ENCODE data around the gene SLC30A2.

DNA sequence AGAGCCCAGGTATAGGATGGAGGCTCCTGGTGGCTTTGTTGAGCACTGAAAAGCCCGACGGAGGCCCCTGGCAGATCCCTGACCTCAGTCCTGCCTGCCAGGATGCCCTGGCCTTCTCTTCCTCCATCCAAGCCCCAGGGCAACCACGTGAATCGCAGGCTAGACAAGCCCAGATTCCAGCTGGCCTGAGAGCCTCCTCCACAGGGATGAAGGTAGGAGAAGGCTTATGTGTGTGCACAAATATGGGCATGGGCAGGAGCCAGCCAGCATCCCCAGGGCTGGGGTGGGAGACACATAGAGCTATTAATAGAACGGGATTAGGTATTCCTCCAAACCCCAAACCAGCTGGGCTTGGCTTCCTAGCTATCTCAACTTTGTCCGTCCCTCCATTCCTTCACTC, 28.3 kb downstream of the SLC30A2 start:
- TF ChIP-seq, protein P1, sequence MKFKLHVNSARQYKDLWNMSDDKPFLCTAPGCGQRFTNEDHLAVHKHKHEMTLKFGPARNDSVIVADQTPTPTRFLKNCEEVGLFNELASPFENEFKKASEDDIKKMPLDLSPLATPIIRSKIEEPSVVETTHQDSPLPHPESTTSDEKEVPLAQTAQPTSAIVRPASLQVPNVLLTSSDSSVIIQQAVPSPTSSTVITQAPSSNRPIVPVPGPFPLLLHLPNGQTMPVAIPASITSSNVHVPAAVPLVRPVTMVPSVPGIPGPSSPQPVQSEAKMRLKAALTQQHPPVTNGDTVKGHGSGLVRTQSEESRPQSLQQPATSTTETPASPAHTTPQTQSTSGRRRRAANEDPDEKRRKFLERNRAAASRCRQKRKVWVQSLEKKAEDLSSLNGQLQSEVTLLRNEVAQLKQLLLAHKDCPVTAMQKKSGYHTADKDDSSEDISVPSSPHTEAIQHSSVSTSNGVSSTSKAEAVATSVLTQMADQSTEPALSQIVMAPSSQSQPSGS (tag by site-specific recombination; IDR thresholded peaks at IDR 0.05; ENCODE audit: low read depth): no peak
- no peak for TF ChIP-seq ZNF274 (IDR thresholded peaks at IDR 0.05; ENCODE audit: low read length)
- TF ChIP-seq ZNF274 (tag by site-specific recombination; IDR thresholded peaks at IDR 0.05; ENCODE audit: borderline replicate concordance): no peak
- TF ChIP-seq ZNF350 (tag by site-specific recombination; IDR thresholded peaks at IDR 0.05): no peak
- TF ChIP-seq, protein P2, sequence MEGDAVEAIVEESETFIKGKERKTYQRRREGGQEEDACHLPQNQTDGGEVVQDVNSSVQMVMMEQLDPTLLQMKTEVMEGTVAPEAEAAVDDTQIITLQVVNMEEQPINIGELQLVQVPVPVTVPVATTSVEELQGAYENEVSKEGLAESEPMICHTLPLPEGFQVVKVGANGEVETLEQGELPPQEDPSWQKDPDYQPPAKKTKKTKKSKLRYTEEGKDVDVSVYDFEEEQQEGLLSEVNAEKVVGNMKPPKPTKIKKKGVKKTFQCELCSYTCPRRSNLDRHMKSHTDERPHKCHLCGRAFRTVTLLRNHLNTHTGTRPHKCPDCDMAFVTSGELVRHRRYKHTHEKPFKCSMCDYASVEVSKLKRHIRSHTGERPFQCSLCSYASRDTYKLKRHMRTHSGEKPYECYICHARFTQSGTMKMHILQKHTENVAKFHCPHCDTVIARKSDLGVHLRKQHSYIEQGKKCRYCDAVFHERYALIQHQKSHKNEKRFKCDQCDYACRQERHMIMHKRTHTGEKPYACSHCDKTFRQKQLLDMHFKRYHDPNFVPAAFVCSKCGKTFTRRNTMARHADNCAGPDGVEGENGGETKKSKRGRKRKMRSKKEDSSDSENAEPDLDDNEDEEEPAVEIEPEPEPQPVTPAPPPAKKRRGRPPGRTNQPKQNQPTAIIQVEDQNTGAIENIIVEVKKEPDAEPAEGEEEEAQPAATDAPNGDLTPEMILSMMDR (tag by site-specific recombination; IDR thresholded peaks at IDR 0.05): no peak
- TF ChIP-seq ZFP37 (tag by site-specific recombination; IDR thresholded peaks at IDR 0.05): no peak
- TF ChIP-seq, protein P3, sequence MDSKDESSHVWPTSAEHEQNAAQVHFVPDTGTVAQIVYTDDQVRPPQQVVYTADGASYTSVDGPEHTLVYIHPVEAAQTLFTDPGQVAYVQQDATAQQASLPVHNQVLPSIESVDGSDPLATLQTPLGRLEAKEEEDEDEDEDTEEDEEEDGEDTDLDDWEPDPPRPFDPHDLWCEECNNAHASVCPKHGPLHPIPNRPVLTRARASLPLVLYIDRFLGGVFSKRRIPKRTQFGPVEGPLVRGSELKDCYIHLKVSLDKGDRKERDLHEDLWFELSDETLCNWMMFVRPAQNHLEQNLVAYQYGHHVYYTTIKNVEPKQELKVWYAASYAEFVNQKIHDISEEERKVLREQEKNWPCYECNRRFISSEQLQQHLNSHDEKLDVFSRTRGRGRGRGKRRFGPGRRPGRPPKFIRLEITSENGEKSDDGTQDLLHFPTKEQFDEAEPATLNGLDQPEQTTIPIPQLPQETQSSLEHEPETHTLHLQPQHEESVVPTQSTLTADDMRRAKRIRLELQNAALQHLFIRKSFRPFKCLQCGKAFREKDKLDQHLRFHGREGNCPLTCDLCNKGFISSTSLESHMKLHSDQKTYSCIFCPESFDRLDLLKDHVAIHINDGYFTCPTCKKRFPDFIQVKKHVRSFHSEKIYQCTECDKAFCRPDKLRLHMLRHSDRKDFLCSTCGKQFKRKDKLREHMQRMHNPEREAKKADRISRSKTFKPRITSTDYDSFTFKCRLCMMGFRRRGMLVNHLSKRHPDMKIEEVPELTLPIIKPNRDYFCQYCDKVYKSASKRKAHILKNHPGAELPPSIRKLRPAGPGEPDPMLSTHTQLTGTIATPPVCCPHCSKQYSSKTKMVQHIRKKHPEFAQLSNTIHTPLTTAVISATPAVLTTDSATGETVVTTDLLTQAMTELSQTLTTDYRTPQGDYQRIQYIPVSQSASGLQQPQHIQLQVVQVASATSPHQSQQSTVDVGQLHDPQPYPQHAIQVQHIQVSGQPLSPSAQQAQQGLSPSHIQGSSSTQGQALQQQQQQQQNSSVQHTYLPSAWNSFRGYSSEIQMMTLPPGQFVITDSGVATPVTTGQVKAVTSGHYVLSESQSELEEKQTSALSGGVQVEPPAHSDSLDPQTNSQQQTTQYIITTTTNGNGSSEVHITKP (tag by site-specific recombination; IDR thresholded peaks at IDR 0.05): no peak
- TF ChIP-seq ZNF654 (tag by site-specific recombination; IDR thresholded peaks at IDR 0.05; ENCODE audit: low read depth): no peak
- no peak for TF ChIP-seq ZNF791 (tag by site-specific recombination; IDR thresholded peaks at IDR 0.05)
